RPMI7951 (cell line): Measurements from ENCODE around the gene RTF1. TPM values are rescaled to one million over a fixed set of nuclear protein-coding genes. Genes with fewer than 3 reads are reported as not detected.
A peak's percentile ranks its signal among the peaks of the same experiment; 100 is the strongest.
"Not testable (repeated sequence)": the region's sequence is repeated elsewhere in the genome, so short reads cannot be mapped to it uniquely, and the experiment has no call there.

Experiments
- DNase-seq: peaks from one replicate; pipeline ENCODE4 v3.0.0-alpha.2; 2012; ENCODE audit warnings: low read depth
- total RNA-seq: library from RNA; depleted of rRNA; stranded (reverse); fragments of >200 nt; shearing (Covaris generic); gene quantifications from 2 replicates; pipeline ENCODE4 v1.2.3, GENCODE V29; 2014; rRNA removed

Gene RTF1
- total RNA-seq, result 24.1 and 25.1 TPM in 2 replicates

DNA sequence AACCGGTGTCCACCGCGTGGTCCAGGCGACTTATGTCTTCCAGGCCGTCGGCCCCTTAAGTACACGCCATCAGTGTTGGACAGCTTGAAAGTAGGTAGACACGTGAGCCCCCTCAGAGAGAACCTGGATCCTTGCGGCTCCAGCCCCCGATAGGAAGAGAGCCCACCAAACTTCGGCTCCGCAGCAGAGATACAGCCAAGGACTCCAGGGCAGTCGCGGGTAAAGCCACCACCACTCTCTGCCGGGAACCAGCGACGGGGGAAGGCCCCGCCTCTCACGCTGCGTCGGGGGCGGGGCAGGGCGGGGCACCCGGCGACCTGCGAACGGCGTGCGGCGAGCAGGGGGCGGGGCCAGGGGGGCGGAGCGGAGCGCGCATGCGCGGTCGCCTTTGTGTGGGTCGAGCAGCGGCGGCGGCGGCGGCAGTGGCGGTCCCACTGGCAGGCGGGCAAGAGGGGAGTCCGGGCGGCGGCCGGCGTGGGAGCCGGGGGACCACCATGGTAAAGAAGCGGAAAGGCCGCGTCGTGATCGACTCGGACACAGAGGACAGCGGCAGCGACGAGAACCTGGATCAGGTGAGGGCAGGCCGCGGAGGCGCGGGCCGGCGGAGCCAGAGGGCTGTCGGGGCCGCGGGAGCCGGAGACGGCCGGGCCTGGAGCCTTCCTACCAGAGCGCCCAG is at the start of gene RTF1:
Gene RTF1 (plus strand): TSS at position 354 of the 676 bp plus-strand sequence. CDS start 21 bp downstream, at position 375.
- peak; percentile 86 for DNase-seq

GRCh38 chr15:41367418-41367817 is 49.5 kb upstream of the RTF1 start:
- DNase-seq, result peak; percentile 10

GRCh38 chr15:41377978-41378377 is 38.9 kb upstream of the RTF1 start:
- DNase-seq, result no peak

GRCh38 chr15:41383974-41384749 is 32.7 kb upstream of the RTF1 start:
- not testable (repeated sequence) for DNase-seq

DNA sequence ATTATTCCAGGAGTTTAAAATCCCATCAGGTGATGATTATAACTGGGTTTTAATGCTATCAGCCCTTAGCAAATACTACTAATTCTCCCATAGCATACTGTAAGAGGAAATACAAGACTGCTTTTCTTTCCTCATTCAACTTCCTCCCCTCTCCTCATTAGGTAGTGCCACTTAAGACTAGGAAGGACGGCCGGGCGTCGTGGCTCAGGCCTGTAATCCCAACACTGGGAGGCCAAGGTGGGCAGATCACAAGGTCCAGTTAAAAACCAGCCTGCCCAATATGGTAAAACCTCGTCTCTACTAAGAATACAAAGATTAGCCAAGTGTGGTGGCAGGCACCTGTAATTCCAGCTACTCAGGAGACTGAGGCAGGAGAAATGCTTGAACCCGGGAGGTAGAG is 29.2 kb upstream of the RTF1 start:
- no peak for DNase-seq

DNA sequence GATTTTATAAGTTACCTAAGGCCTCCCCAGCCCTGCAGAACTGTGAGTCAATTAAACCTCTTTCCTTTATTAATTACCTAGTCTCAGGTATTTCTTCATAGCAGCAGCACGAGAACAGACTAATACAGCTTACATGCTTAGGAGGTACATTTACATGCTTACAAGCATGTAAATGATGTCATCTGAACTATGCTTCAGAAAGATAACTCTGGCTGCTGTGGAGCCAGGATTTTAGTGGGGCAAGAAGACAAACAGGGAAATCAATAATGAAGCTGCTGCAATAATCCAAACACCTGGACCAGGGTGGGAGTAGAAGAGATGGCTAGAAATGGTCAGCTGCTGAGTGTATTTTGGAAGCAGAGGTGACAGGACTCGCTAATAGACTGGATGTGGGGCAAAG is 24.2 kb upstream of the RTF1 start:
- DNase-seq, result no peak

DNA sequence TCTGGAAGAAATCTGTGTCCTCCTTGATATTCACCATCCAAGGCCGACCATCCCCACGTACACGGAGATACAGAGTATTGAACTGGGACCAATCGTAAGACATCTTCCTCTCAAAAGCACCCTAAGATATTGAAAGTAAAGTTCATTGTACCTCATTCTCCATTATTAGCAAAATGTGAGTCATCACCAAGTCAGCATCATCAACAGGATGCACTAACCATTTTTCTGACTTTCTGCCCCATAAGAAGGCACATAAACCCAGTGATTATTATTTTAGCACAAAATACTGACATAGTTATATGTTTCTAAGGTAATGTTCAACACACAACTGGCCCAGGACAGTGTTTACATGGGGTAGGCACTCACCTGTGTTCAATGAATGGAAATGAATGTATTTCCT is 22.0 kb upstream of the RTF1 start:
- no peak for DNase-seq

DNA sequence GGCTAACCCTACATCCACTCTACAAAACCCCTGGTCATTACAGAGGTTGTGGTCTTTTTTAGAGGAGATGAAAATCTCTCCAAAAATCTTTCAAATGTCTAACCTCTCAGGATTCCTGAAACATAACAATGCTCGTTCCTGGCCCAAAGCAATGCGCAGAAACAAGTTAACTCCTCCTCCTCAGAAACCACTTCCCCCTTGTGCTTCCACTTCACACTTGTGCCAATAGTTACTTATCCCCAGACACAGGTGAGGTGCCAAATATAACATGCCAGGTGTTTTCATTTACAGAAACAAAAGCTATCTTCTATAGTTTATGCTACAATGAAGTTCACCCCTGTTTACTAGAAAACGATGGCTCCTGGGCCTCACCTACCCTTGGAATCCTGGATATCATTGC is 20.8 kb upstream of the RTF1 start:
- DNase-seq, result no peak

DNA sequence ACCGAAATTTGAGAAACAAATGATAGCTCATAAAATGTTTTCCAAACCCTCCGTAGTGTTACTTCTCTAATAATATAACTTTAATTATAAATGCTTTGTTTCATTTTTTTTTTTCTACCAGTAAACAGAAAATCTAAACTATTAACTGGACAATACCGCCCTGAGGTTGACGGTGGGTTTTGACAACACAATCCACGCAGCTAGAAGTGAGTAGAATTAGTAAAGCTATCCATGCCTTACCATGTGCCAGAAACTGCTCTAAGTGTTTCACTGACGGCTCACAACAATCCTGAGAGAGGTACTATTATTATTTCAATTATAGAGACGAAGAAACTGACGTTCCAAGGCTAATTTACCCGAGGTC is 15.0 kb upstream of the RTF1 start:
- no peak for DNase-seq

GRCh38 chr15:41407341-41407740 is 9.6 kb upstream of the RTF1 start:
- DNase-seq, result no peak

DNA sequence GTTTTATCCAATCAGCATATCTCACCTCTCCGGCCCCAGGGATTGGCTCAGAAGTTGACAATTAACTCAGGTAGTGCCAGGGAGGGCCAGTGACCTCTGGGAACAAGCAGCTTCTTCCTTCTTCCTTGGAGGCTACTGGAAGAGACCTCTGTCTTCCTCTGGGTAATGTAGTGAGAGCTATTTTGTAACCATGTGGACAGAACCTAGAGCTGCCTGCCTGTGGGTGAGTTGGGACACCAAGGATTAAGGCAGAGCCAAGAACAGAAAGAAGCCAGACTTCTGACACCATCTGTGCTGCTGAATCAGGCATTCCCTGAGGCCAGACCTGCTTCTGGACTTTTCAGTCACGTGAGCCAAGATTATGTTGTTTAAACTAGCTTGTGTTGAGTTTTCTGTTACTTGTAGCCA is 8.7 kb upstream of the RTF1 start:
- DNase-seq, result peak; percentile 69

- no peak for DNase-seq
Measured at GRCh38 chr15:41411031-41411430, 5.9 kb upstream of the RTF1 start.

DNA sequence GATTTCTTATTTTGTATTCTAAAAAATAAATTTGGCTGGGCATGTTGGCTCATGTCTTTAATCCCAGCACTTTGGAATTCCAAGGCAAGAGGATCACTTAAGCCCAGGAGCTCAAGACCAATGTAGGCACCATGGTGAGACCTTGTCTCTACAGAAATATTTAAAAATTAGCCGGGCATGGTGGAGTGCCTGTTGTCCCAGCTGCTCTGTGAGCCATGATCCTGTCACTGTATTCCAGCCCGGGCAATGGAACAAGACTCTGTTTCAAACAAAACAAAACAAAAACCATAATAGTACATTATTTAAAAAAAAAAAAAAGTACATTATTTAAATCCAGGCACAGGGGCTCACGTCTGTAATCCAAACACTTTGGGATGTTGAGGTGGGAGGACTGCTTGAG is 5.5 kb upstream of the RTF1 start:
- no peak for DNase-seq

DNA sequence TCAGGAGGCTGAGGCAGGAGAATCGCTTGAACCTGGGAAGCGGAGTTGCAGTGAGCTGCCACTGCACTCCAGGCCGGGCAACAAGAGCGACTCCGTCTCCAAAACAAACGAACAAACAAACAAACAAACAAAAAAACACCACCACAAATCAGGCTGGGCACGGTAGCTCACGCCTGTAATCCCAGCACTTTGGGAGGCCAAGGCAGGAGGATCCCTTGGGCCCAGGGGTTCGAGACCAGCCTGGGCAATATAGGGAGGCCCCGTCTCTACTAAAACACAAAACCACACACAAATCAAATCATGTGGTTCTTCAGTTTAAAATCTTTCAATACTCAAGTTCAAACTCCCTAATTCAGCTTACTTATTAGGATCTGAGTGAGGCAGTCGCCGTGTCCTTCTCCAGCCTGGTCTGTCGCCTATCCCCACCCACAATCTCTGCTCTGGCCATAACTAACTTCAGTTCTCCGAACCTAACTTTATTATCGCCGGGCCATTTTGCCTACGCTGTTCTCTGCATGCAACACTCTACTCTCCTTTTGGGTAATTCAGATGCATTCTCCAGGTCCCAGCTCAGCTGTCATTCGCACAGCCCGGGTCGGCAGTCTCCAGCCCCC is 660 bp upstream of the RTF1 start:
- no peak for DNase-seq

GRCh38 chr15:41417418-41418195 is 712 bp downstream of the RTF1 start:
- peak; percentile 43 for DNase-seq

- no peak for DNase-seq
Measured at GRCh38 chr15:41423979-41424659, 7.2 kb downstream of the RTF1 start.

GRCh38 chr15:41424809-41425208 is 7.9 kb downstream of the RTF1 start:
- no peak for DNase-seq

DNA sequence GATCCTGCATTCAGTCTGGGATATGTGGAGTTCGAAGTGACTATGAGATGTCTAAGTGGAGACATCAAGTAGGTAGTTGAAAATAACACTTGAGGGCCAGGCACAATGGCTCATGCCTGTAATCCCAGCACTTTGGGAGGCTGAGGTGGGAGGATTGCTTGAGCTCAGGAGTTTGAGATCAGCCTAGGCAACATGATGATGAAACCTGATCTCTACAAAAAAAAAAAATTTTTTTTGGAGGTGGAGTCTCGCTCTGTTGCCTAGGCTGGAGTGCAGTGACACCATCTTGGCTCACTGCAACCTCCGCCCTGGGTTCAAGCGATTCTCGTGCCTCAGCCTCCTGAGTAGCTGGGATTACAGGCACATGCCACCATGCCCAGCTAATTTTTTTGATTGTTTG is 9.0 kb downstream of the RTF1 start:
- DNase-seq, result not testable (repeated sequence)

GRCh38 chr15:41429003-41429890 is 12.4 kb downstream of the RTF1 start:
- no peak for DNase-seq

- no peak for DNase-seq
Measured at GRCh38 chr15:41435037-41435786, 18.3 kb downstream of the RTF1 start.
